ENCODE results near the gene KANK2.
"Not testable (repeated sequence)": the region's sequence is repeated elsewhere in the genome, so short reads cannot be mapped to it uniquely, and the experiment has no call there.

Gene KANK2

DNA sequence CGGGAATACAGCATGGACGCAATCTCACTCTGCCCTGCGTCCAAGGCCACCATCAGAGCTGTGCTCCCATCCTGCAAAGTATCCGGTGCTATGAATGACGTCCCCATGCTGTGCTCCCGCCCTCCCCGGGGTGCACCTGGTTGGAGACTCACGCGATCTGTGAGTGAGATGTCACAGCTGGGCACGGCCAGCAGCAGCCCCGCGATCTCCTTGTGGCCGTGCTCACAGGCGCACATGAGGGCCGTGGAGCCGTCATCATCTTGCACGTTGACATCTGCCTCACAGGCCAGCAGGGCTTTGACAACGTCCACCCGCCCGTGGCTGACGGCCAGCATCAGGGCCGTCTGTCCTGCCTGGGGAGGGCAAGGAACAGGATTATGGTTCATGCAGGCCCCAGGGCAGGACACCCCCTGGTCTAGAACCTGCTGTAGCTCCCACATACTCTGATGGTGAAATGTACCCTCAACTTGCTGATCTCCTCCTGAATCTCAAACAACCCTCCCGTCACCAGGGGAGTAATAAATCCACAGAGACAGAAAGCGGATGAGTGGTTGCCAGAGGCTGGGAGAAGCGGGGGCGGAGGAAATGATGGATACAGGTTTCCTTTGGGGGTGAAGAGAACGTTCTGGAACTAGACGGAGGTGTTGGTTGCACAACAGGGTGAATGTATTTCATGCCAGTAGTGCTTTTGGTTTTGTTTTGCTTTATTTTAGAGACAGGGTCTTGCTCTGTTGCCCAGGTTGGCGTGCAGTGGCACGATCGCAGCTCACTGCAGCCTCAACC, 27.3 kb downstream of the KANK2 start:
- DNase-seq = no peak

DNA sequence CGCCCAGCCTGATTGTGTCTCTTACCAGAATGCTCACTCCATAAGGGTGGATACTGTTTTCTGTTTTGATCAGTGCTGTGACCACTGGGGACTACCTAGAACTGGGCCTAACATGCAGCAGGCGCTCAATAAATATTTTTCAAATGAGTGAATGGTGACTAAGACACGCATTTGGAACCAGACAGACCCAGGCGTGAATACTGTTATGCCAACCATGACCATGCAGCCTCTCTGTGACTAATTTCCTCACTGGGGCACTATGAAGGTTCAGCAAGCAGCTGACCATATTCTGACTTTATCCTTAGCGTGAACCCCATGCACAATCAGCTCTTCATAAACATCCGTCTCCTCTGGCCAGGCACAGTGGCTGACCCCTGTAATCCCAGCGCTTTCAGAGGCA, 28.8 kb downstream of the KANK2 start:
- DNase-seq = no peak

DNA sequence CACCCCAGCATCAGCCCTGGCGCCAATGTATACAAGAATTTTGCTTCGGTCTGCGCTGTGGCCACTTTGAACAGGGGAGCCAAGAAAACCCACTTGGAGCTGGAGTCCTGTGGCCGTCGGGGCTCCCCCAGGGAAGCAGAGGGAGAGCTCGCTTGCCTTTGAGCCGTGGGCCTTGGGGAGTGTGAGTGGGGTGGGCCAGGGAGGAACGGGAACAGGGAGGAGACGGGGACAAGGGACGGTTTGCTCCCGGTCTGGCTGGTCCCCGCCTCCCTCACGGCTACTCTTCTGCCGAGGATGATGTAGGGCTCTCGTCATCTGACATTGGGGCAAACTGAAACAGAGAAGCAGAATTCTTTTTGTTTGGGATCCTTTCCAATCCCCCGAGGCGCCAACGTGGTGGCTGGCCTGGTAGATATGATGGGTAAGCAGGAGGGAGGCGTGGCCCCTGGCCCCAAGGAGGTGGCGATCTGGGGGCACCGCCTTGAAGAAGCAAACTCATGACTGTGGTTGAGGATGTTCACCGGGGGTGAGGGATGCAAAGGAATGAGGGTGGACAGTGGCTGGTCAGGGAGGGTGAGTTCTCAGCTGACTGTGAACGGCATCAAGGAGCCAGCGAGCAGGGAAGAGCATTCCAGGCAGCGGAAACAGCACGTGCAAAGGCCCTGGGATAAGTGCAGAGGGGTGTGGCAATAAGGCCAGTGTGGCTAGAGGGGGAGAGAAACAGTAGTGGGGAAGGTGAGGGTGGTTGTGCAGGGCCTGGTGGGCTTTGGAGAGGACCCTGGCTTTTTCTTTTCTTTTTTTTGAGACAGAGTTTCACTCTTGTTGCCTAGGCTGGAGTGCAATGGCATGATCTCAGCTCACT, 30.8 kb downstream of the KANK2 start:
- DNase-seq = no peak

DNA sequence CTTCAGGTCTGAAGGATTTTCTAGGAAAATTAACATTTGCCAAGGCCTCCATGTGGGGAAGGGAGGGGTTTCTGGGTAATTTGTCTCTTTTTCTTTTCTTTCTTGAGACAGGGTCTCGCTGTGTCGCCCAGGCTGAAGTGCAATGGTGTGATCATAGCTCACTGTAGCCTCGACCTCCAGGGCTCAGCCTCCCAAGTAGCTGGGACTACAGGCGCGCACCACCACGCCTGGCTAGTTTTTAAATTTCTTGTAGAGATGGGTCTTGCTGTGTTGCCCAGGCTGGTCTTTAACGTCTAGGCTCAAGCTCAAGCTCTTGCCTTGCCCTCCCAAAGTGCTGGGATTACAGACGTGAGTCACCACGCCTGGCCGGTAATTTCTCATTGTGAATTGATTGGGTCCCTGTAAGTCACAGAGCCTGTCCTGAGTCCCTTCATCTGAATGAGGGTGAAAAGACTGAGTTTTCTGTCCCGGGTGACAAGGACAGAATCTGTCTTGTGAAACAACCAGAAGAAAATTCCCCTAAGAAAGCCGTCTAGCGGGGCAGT, 31.8 kb downstream of the KANK2 start:
- no peak for DNase-seq

DNA sequence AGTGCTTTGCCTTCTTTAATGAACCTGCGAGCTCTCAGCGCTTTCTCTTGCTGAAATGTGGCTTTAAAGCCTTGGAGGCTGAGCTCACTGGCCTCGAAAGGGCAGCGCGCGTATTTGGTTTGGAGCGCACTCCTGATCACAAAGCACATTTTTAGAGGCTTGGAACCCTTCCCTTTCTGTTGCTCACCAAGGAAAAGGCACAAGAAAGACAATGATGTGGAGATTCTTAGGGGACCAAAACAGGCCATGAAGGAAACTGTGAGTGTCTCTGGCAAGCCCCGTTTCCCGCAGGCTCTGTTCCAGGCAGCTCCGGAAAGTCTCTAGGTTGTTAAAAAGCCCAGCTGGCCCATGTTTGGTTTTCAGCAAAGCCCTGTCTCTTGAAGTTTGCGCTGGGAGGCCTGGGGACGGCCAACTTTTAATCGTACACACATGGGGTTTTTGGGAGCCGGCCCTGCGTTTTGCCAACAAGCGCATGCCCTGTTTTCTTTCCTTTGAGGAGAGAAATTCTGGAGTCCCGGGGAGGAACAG, 32.4 kb downstream of the KANK2 start:
- DNase-seq = no peak

DNA sequence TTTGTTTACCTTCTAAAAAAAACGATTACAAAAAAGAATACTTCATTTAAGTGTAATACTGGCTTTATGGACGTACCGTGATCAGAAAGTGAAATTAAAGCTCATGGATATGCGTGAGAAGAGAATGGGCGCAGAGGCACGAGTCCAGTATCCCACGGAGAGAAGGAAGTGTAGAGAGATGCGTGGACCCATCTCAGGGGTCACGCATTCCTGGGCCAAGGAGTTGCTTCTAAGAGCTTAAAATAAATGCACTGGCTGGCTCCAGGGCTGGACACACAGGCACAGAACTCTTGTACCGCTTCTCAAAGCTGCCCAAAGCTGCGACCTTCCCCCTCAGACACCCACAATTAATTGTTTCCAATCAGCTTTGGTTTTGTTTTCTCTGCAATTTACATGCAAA, 33.0 kb downstream of the KANK2 start:
- no peak for DNase-seq

DNA sequence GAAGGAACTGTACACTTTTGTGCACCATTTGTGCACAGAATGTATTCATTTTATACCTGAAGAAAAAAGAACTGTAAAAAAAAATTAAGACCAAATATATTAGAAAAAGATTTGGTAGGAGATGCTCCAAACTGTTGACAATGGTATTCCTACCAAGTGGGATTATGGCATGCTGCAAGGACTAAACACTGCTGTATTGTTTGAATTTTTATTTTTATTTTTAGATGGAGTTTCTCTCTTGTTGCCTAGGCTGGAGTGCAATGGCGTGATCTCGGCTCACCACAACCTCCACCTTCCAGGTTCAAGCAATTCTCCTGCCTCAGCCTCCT, 36.9 kb downstream of the KANK2 start:
- DNase-seq = not testable (repeated sequence)

DNA sequence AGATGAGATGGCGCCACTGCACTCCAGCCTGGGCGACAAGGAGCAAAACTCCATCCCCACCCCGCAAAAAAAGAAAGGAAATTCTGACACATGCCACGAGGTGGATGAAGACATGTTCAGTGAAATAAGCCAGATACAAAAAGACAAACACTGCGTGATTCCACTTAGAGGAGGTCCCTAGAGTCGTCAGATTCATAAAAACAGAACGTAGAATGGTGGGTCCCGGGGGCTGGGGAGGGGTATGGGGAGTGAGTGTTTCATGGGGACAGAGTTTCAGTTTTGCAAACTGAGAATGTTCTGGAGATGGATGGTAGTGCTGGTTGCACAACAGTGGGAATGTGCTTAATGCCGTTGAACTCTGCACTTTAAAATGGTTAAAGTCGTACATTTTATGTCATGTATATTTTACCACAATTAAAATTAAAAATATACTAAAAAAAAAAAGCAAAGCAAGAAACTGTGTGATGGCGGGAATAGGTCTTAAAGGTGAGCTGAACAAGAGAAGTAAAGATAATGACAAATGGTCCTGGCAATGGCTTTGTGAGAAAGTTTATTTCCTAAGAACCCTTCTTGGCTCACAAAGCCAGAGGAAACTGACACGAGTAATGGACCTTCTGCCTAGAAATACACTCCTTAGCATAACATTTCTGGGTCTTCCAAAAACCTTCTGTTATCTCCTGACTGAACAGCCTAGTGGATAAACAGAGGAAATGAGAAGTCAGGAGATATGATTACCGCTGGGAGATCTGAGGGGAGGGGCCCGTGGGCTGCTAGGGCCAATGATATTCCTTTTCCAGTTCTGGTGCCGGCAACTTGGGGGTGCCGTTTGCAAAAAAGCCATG, 37.5 kb downstream of the KANK2 start:
- DNase-seq = no peak

DNA sequence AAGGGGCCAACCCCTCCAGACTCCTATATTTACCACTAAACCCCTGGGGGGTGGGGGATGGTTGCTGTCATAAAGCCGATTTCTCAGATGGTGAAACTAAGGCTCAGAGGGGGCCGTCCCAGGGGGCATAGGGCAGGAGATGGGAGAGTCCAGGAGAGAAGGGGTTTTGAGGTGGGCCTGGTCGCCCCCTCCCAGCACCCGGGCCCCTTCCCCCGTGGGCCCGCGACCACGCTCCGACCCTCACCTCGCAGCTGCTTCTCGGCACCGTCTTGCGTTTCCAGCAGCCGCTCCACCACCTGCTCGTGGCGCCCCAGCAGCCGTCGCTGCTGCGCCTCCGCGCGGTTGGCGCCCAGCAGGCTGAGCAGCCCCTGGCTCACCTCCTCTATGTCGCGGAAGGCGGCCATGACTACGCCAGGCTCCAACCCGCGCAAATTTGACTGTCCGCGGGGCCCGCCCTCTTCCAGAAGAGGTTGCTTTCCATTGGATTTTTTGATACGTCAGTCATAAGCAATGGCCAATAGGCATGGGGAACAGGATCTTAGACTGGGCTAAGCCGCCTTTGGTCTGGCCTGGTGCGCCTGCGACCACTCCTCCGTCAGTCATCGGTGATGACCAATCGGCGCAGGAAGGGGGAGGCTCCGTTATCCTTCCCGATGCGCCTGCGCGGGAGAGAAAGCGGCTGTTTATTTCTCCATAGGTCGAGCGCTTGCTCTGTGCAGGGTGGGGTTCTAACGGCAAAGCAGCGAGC, 41.8 kb downstream of the KANK2 start, which contains the start of gene SPC24:
Gene SPC24, minus strand, starts transcription at position 410 of the 748 bp plus-strand sequence. Its CDS starts 6 bp downstream, at position 404.
- peak; percentile 92 for DNase-seq

DNA sequence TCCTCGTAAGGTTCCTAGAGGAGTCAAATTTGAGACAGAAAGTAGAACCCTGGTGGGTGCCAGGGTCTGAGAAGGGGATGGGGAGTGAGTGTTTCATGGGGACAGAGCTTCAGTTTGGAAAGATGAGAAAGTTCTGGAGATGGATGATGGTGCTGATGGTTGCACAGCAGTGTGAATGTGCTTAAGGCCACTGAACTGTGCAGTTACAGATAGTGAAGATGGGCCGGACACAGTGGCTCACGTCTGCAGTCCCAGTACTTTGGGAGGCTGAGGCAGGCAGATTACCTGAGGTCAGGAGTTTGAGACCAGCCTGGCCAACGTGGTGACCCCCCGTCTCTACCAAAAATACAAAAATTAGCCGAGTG, 42.7 kb downstream of the KANK2 start:
- no peak for DNase-seq

DNA sequence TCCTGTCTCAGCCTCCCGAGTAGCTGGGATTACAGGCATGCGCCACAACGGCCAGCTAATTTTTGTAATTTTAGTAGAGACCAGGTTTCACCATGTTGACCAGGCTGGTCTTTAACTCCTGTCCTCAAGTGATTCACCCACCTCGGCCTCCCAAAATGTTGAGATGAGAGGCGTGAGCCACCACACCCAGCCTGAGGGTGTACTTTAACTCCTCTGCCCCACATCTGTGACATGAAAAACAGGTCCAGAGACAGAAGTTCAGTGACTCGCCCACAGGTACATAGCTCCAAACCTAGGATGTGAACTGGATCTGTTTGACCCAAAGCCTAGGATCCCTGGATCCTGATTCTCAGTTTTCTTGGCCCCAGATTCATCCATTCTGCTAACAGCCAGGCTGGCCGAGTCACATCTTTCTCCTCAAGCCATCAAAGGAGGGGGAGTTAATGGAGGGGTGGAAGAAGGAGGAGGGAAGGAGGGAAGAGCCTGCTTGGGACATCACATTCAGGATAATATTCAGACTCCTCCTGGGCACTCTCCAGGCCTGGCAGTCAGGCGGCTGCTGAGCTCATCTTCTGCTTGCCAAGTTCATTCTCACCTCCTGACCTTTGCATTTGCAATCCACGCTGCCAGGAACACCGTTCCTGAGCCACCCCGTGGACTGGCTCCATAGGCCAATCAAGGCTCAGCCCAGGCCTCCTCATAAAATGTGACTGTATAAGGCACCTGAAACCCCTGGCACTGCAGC, 44.9 kb downstream of the KANK2 start:
- DNase-seq = no peak

DNA sequence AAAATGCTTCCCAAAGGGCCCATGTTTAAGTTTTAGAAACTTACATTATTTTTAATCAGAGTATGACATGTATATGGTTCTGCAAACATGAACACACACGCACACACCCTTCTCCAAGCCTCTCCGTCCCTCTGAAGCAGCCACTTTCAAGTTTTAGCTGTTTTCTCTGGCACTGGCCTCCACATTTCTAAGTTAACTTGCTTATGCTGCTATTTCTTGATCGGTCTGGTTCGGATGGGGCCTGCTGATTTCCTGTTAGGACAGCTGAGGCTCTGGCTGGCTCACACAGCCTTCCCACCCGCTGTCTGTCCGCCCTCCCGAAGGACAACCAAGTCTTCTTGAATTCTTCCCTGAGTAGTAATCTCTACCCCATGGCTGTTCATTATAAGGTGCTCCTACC, 46.2 kb downstream of the KANK2 start:
- no peak for DNase-seq

DNA sequence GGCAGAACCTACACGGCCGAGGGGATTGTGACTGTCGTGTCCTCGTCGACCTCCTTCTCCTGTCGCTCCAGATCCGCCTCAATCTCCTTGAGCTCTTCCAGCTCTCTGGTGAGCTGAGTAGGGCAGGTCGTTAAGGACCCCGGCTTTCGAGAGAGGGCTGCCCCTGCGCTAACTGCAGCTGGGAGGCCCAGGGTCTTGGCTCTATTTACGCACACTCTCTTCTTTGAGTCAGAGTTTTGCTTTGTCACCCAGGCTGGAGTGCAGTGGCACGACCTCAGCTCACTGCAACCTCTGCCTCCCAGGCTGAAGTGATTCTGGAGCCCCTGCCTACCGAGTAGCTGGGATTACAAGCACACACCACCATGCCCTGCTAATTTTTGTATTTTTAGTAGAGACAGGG, 49.3 kb downstream of the KANK2 start:
- DNase-seq = no peak

DNA sequence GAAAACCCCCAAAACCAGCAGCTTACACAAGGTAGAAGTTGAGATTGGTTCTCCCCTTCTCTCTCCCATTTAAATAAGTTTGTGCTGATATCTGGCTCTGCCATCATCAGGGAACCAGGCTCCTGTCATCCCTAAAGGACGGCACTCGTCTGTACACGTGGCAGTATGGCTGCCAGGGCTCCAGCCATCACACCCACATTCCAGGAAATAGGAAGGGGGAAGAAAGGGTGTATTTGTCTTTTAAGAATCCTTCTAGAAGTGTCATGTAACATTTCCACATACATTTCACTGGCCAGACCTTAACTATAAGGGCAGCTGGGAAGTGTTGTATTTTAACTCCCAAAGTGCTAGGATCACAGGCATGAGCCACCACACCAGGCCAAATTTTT, 51.8 kb downstream of the KANK2 start:
- DNase-seq = no peak

DNA sequence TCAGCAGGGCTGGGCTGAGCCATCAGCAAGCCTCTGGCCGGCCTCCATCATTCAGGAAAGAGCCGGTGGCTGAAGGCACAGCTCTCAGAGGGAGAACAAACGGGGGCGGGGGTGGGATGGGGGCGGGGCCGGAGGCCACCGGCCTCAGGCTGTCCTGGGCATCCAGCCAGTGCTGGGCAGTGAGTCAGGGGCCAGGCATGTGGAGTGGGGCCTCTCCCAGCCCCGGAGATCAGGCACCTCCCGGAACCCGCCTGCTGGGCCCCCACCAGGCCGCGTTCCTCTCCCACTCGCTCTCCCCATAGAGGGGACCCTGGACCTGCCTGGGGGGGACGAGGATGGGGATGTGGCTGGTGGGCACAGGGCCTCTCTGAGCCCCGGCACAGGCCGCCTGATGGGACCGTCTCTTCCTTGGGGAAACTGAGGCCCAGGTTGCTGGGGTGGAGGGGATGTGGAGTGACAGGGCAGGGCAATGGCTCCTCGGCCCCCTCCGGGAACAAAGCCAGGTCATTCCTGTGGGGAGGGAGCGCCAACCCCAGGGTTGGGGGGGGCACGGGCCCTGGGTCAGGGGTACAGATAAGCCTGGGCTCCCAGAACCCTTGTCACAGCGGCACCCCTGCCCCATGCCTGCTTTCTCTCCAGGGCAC, 54.7 kb downstream of the KANK2 start:
- no peak for DNase-seq

DNA sequence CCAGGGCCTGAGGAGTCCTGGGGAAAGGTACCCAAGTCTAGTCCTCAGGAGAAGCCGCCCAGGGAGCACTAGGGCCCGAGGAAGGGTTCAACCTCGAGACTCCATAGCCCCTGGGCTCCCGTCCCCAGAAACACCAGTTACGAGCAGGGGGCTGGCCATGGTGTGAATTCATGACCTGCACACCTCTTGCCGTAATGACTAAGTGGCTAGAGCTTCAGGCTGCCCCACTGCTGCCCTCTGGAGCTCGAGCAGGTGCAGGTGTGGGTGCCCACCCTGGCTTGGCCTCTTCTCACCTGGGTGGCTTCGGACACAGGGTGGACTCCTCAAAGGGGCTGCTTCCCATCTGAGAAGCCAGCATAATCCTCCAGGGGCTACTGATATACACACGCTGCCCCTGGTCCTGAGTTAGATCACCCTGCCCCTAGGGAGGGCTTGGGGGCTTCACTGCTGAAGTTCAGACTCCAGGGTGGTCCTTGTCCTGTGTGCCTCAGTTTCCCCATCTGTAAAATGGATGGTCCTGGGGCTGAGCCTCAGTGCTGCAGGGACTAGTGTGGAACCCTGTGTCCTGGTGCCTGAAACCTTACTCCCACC, 55.3 kb downstream of the KANK2 start:
- DNase-seq = no peak

DNA sequence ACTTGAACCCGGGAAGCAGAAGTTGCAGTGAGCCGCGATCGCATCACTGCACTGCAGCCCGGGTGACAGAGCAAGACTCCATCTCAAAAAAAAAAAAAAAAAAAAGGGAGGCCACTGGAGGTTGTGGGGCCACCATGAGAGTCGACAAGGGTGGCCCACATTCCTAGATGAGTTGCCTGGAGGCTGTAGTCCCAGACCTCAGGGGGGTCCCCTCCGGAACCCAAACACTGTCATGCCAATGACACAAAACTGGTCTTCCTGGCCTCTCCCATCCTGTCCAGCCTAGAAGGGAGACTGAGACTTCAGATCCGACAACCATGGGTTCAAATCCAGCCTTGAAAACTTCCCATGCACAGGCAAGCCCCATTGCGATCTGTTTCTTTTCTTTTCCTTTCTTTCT, 56.4 kb downstream of the KANK2 start:
- DNase-seq = no peak

DNA sequence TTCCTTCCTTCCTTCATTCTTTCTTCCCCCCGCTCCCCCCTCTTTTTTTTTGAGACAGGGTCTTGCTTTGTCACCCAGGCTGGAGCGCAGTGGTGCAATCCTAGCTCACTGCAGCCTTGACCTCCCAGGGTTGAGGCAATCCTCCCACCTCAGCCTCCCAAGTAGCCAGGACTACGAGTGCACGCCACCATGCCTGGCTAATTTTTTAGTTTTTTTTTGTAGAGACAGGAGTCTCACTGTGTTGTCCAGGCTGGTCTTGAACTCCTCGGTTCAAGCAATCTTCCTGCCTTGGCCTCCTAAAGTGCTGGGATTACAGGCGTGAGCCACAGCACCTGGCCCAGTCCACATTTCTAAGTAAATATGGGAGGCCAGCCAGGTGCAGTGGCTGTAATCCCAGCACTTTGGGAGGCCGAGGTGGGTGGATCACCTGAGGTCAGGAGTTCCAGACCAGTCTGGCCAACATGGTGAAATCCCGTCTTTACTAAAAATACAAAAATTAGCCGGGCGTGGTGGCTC, 57.3 kb downstream of the KANK2 start:
- not testable (repeated sequence) for DNase-seq

DNA sequence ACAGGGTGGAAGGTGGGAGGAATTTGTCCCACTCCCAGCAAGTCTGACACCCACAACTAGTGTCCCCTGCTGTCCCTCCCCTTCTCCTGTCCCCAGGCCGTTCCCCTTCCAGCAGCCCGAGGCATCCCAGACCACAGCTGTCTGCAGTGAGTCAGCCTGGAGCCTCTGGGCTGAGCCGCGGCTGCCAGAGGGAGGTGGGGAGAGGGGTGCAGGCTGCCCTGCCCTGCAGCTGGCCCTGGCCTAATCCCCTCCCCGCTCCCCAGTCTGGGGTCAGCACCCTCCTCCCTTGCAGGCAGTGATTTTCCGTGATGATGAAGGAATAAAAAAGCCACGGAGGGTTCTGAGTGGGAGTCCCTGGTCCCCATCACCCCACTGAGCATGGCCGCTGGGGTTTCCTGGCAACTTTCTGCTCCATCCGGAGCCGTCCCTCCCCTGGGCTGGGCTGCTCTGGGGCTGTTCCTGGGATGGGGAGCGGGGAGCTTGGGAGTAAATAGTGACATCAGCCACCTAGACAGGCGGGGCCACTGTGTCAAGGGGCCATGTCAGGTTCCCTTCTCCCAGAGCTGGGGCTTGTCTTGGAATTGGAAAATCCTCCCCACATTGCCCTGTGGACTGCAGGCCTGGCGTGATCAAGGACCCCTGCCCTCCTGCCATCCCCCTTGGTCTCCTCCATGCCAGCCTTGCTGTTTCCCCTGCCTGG, 58.6 kb downstream of the KANK2 start:
- no peak for DNase-seq
